Measurements from ENCODE around the gene SCFD2.

- TF ChIP-seq, protein P1, sequence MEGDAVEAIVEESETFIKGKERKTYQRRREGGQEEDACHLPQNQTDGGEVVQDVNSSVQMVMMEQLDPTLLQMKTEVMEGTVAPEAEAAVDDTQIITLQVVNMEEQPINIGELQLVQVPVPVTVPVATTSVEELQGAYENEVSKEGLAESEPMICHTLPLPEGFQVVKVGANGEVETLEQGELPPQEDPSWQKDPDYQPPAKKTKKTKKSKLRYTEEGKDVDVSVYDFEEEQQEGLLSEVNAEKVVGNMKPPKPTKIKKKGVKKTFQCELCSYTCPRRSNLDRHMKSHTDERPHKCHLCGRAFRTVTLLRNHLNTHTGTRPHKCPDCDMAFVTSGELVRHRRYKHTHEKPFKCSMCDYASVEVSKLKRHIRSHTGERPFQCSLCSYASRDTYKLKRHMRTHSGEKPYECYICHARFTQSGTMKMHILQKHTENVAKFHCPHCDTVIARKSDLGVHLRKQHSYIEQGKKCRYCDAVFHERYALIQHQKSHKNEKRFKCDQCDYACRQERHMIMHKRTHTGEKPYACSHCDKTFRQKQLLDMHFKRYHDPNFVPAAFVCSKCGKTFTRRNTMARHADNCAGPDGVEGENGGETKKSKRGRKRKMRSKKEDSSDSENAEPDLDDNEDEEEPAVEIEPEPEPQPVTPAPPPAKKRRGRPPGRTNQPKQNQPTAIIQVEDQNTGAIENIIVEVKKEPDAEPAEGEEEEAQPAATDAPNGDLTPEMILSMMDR (IDR thresholded peaks at IDR 0.05): no peak
- TF ChIP-seq POLR2AphosphoS5 (IDR thresholded peaks at IDR 0.05) (no peak), POLR2A (IDR thresholded peaks at IDR 0.05) (no peak)
These were observed 480.9 kb downstream of the SCFD2 start for GRCh38 chr4:52884994-52885393.

All from sigmoid colon (tissue), 4 donors.